Transverse colon (tissue), 4 donors: ENCODE results near the gene RBM4B. TPM values are rescaled to one million over a fixed set of nuclear protein-coding genes. Genes with fewer than 3 reads are reported as not detected.

Experiments
- DNase-seq: peaks from one replicate; pipeline ENCODE4 v3.0.0-alpha.2; 2019
- H3K27ac ChIP-seq, 4 donors: fragments of 200-600 bp; sonication (generic); 2 replicates each; pipeline ENCODE4 v1.5.1; 2016 to 2018; ENCODE audit warnings: inconsistent platforms in 4 of 4
- H3K27me3 ChIP-seq: fragments of 200-600 bp; sonication (generic); 2 replicates; pipeline ENCODE4 v1.5.1; 2017; ENCODE audit warnings: inconsistent platforms
- H3K36me3 ChIP-seq, 4 donors: fragments of 200-600 bp; sonication (generic); 2 replicates each; pipeline ENCODE4 v1.5.1; 2017 to 2019; ENCODE audit warnings: inconsistent platforms in 4 of 4
- H3K4me1 ChIP-seq, 4 donors: fragments of 200-600 bp; sonication (generic); 2 replicates each; pipeline ENCODE4 v1.5.1; 2017 to 2020; ENCODE audit warnings: inconsistent platforms in 4 of 4
- H3K4me3 ChIP-seq, 4 donors: fragments of 200-600 bp; sonication (generic); 1 replicate in 1 of 4; 2 replicates in 3 of 4; pipeline versions ENCODE4 v1.5.1 to v1.6.1; 2017 to 2019; ENCODE audit warnings: inconsistent platforms in 4 of 4
- H3K9me3 ChIP-seq, 2 donors: fragments of 200-600 bp; sonication (generic); 2 replicates each; pipeline ENCODE4 v1.5.1; 2017 to 2019; ENCODE audit warnings: inconsistent platforms in 2 of 2
- CTCF ChIP-seq, 5 experiments: fragments of 200-600 bp in 3 of 5; fragments of 450-650 bp in 2 of 5; sonication (generic) in 3 of 5; IDR thresholded peaks; 1 replicate in 2 of 5; 2 replicates in 3 of 5; pipeline ENCODE4 v1.5.1; 2016 to 2017; ENCODE audit warnings: antibody characterized with exemption in 5 of 5, inconsistent platforms in 3 of 5, mild to moderate bottlenecking in 2 of 5, moderate library complexity in 1 of 5
- EP300 ChIP-seq: sonication (generic); formaldehyde crosslinking; IDR thresholded peaks from one replicate; pipeline ENCODE4 v1.6.1; 2017; ENCODE audit warnings: antibody characterized with exemption, low read depth
- POLR2A ChIP-seq: fragments of 450-650 bp; IDR thresholded peaks from one replicate; pipeline ENCODE4 v1.6.1; 2016; ENCODE audit warnings: antibody characterized with exemption, mild to moderate bottlenecking, moderate library complexity
- POLR2AphosphoS5 ChIP-seq, 3 donors: sonication (generic); formaldehyde crosslinking; IDR thresholded peaks; one replicate each; pipeline ENCODE4 v1.6.1; 2016; ENCODE audit warnings: antibody characterized with exemption in 3 of 3
- WGBS, 2 donors: methylation state at CpG; one replicate each; pipeline ENCODE4 v1.1.5; 2018; ENCODE audit warnings: low coverage in 1 of 2; 5-methylcytosine and 5-hydroxymethylcytosine counted together
- in situ Hi-C, 4 donors: fragments of 200-750 bp; cut with MboI; loops; one replicate each; pipeline versions ENCODE4 v1.15.0 to v1.15.1; 2017; ENCODE audit warnings: low sequenced_read_pairs in 3 of 4, low pct_ligation_motif_present in 1 of 4, low pct_unique_long_range_greater_than_20kb in 1 of 4
- intact Hi-C: fragments of 100-400 bp; cut with DNase I; formaldehyde crosslinking; loops from one replicate; pipeline ENCODE4 v1.15.1; 2023; ENCODE audit warnings: low total_unique reads
- total RNA-seq, 4 donors: library from RNA; depleted of rRNA; stranded (reverse); fragments of >200 nt; gene quantifications; one replicate each; pipeline ENCODE4 v1.1.0, GENCODE V29; 2016

The RBM4B gene
- total RNA-seq, 4 donors from 2014 or later: 14.2 to 22.1 (median 15.5) TPM

- in situ Hi-C loops: loop anchor here in 3 of 4 donors (5.0 to 10.0 kb wide), 2 partner anchors 139 to 142 kb away; no protein-coding TSS in a partner anchor
- peaks cover 0 to 3% (median 0%) of the 10 kb centered on the region in 4 donors for H3K4me1 ChIP-seq
- intact Hi-C loops: no loop called here
Observed at GRCh38 chr11:66692871-66693331, 15.2 kb upstream of the RBM4B start.

GRCh38 chr11:66692446-66692845 is 14.8 kb upstream of the RBM4B start:
- Histone ChIP-seq H3K27ac (no peak overlapping the region), H3K27me3 (no peaks in the 10 kb centered on the region), H3K36me3 (no peaks in the 10 kb centered on the region), H3K4me3 (no peak overlapping the region), H3K9me3 (no peaks in the 10 kb centered on the region), H3K4me1 (peaks cover 0 to 3% (median 0%) of the 10 kb centered on the region in 4 donors)
- intact Hi-C loops: no loop called here
- in situ Hi-C loops: loop anchor here in 3 of 4 donors (5.0 to 10.0 kb wide), 2 partner anchors 140 to 142 kb away; no protein-coding TSS in a partner anchor
- DNase-seq: no peak
- TF ChIP-seq POLR2AphosphoS5 (IDR thresholded peaks at IDR 0.05) (no peak), POLR2A (no peak), CTCF (IDR thresholded peaks at IDR 0.05) (no peak), EP300 (no peak)
- WGBS, 2 donors: 92% methylated on average over 18 of the region's 18 CpGs; no CpG with 5 or more reads in 1 of the 2 donors

More at GRCh38 chr11:66692871-66693331, 15.2 kb upstream of the RBM4B start:
- Histone ChIP-seq H3K27ac (no peak overlapping the region), H3K4me3 (no peak overlapping the region), H3K9me3 (no peaks in the 10 kb centered on the region), H3K36me3 (no peaks in the 10 kb centered on the region), H3K27me3 (no peaks in the 10 kb centered on the region)
- TF ChIP-seq CTCF (IDR thresholded peaks at IDR 0.05) (no peak), POLR2AphosphoS5 (IDR thresholded peaks at IDR 0.05) (no peak), EP300 (no peak), POLR2A (no peak)
- WGBS, 2 donors: 90% methylated on average over 20 of the region's 20 CpGs; no CpG with 5 or more reads in 1 of the 2 donors
- DNase-seq: no peak

- no peaks in the 10 kb centered on the region for H3K36me3 ChIP-seq
- no peaks in the 10 kb centered on the region for H3K27me3 ChIP-seq
- H3K9me3 ChIP-seq: no peaks in the 10 kb centered on the region
- TF ChIP-seq POLR2A: no peak
- no peak overlapping the region for H3K4me3 ChIP-seq
- 92 to 95% methylated on average over 10 to 37 of the region's 38 CpGs for WGBS, 2 donors
- no peak overlapping the region for H3K27ac ChIP-seq
- peaks cover 0 to 3% (median 0%) of the 10 kb centered on the region in 4 donors for H3K4me1 ChIP-seq
- in situ Hi-C loops (loop anchor here in 3 of 4 donors (5.0 to 10.0 kb wide), 2 partner anchors 141 to 143 kb away; no protein-coding TSS in a partner anchor), intact Hi-C loops (no loop called here)
- DNase-seq: no peak
Observed at GRCh38 chr11:66691311-66691980, 13.8 kb upstream of the RBM4B start.

- WGBS, 2 donors: 80 to 90% methylated on average over 1 to 32 of the region's 32 CpGs
- no peak for TF ChIP-seq POLR2AphosphoS5 (IDR thresholded peaks at IDR 0.05)
- TF ChIP-seq POLR2A: no peak
- no peak for TF ChIP-seq EP300
- no peak for TF ChIP-seq CTCF (IDR thresholded peaks at IDR 0.05)
- in situ Hi-C loops (loop anchor here (5.0 to 10.0 kb wide), 4 partner anchors 142 to 285 kb away; partner anchors contain the start of gene NPAS4 (in 1 of the 4)), intact Hi-C loops (no loop called here)
- no peaks in the 10 kb centered on the region for H3K27me3 ChIP-seq
- peaks cover 0 to 2% (median 0%) of the 10 kb centered on the region in 4 donors for H3K4me1 ChIP-seq
- no peak overlapping the region for H3K27ac ChIP-seq
- H3K4me3 ChIP-seq: no peak overlapping the region
- H3K9me3 ChIP-seq: no peaks in the 10 kb centered on the region
- no peaks in the 10 kb centered on the region for H3K36me3 ChIP-seq
- DNase-seq: no peak
Observed at GRCh38 chr11:66689661-66690590, 12.2 kb upstream of the RBM4B start.
